ENCODE measurements around the gene WIPI1.

DNA sequence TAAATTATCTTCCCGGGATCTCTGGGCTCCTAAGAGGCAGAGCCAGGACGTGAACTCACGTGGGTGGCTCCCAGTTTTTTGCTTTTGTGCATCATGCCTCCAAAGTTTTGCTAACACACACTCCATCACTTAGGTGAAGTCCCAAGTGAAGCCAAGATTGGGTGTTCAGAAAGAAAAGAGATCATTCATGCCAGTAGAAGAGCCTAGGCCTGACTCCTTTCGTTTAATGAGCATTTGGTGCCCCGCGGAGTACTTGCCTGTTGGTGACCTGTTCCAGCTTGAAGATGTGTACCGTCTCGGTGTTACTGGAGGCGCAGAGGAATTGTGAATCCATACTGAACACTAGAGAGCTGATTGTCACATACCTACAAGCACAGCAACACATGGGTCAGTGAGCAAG, 24.1 kb downstream of the WIPI1 start:
- TF ChIP-seq, protein P1, sequence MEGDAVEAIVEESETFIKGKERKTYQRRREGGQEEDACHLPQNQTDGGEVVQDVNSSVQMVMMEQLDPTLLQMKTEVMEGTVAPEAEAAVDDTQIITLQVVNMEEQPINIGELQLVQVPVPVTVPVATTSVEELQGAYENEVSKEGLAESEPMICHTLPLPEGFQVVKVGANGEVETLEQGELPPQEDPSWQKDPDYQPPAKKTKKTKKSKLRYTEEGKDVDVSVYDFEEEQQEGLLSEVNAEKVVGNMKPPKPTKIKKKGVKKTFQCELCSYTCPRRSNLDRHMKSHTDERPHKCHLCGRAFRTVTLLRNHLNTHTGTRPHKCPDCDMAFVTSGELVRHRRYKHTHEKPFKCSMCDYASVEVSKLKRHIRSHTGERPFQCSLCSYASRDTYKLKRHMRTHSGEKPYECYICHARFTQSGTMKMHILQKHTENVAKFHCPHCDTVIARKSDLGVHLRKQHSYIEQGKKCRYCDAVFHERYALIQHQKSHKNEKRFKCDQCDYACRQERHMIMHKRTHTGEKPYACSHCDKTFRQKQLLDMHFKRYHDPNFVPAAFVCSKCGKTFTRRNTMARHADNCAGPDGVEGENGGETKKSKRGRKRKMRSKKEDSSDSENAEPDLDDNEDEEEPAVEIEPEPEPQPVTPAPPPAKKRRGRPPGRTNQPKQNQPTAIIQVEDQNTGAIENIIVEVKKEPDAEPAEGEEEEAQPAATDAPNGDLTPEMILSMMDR (IDR thresholded peaks at IDR 0.05; ENCODE audit: low read length): no peak
- no peak for TF ChIP-seq EZH2 (IDR thresholded peaks at IDR 0.05; ENCODE audit: borderline replicate concordance, low read length)
